ENCODE data around the gene SPIC.

GRCh38 chr12:101470939-101471338, 4.2 kb upstream of the SPIC start:
- no peak for TF ChIP-seq CTCF (conservative IDR thresholded peaks at IDR 0.05; ENCODE audit: low read depth, low read length)
- no peak for TF ChIP-seq EZH2 (IDR thresholded peaks at IDR 0.05; ENCODE audit: low read length, unreplicated experiment)
